ENCODE measurements around the gene ZNF189. TPM values are rescaled to one million over a fixed set of nuclear protein-coding genes. Genes with fewer than 3 reads are reported as not detected.

The ZNF189 gene
- total RNA-seq, 3 donors from 2014 or later, result 13.1 to 27.9 (median 17.7) TPM

DNA sequence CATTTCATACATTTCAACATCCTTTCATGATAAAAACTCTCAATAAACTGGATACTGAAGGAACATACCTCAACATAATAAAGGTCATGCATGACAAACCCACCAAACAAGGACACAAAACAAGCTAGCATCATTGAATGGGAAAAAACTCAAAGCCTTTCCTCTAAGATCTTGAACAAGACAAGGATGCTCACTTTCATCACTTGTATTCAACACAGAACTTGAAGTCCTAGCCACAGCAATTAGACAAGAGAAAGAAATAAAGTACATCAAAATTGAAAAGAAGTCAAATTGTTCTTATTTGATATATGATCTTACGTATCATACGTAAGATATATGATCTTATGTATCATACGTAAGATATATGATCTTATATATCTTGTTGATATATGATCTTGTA is 5.5 kb upstream of the ZNF189 start:
- Histone ChIP-seq H3K36me3 (ENCODE audit: low read depth) (peaks cover 4% of the 10 kb centered on the region), H3K4me3 (no peak overlapping the region), H3K4me1 (ENCODE audit: low read depth) (peaks cover 11% of the 10 kb centered on the region), H3K9me3 (peaks cover 4% of the 10 kb centered on the region)
- intact Hi-C loops (cut with DNase I, micrococcal nuclease), result no loop called here
- no peak for DNase-seq
- TF ChIP-seq CTCF (IDR thresholded peaks at IDR 0.05), result no peak
- no peak for ATAC-seq

DNA sequence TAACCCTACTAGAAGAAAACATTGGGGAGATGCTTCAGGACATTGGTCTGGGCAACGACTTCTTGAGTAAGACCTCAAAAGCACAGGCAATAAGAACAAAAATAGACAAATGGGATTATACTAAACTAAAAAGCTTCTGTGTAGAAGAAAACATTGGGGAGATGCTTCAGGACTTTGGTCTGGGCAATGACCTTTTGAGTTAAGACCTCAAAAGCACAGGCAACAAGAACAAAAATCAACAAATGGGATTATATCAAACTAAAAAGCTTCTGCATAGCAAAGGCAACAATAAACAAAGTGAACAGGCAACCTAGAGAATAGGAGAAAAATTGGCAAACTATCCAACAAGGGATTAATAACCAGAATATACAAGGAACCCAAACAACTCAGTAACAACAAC is 4.0 kb upstream of the ZNF189 start:
- DNase-seq (no peak), ATAC-seq (no peak)
- Histone ChIP-seq H3K4me1 (ENCODE audit: low read depth) (peaks cover 13% of the 10 kb centered on the region), H3K4me3 (no peak overlapping the region), H3K36me3 (ENCODE audit: low read depth) (no peaks in the 10 kb centered on the region), H3K9me3 (peaks cover 4% of the 10 kb centered on the region)
- intact Hi-C loops (cut with DNase I, micrococcal nuclease), result no loop called here
- TF ChIP-seq CTCF (IDR thresholded peaks at IDR 0.05), result no peak

DNA sequence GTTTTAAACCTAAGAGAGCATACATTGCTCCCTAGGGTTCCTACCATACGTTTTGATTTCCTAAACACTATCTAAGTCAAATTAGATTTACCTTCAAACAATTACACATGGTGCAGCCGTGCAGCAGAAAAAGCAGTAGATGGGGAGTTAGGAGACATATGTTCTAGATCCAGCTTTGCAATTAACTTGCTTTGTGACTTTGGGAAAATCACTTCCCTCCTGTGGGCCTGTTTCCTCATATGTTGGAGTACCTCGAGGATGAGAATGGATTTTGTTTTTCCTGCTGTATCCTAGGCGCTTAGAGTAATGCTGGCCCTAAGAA is 944 bp upstream of the ZNF189 start:
- Histone ChIP-seq H3K9me3 (peaks cover 4% of the 10 kb centered on the region), H3K4me1 (ENCODE audit: low read depth) (peaks cover 18% of the 10 kb centered on the region), H3K4me3 (peak overlapping the region; percentile 47), H3K36me3 (ENCODE audit: low read depth) (no peaks in the 10 kb centered on the region)
- intact Hi-C loops (cut with DNase I, micrococcal nuclease), result no loop called here
- no peak for TF ChIP-seq CTCF (IDR thresholded peaks at IDR 0.05)
- ATAC-seq, result no peak
- DNase-seq, result peak in 1 of 3 donors; percentile 4

GRCh38 chr9:101398930-101399642 is 435 bp downstream of the ZNF189 start:
- no peaks in the 10 kb centered on the region for H3K9me3 ChIP-seq
- no peaks in the 10 kb centered on the region for H3K36me3 ChIP-seq (ENCODE audit: low read depth)
- intact Hi-C loops (cut with DNase I, micrococcal nuclease), result no loop called here
- H3K4me3 ChIP-seq, result peak overlapping the region; percentile 47
- peaks cover 18% of the 10 kb centered on the region for H3K4me1 ChIP-seq (ENCODE audit: low read depth)
- no peak for DNase-seq
- peak; percentile 15 for ATAC-seq
- no peak for TF ChIP-seq CTCF (IDR thresholded peaks at IDR 0.05)

DNA sequence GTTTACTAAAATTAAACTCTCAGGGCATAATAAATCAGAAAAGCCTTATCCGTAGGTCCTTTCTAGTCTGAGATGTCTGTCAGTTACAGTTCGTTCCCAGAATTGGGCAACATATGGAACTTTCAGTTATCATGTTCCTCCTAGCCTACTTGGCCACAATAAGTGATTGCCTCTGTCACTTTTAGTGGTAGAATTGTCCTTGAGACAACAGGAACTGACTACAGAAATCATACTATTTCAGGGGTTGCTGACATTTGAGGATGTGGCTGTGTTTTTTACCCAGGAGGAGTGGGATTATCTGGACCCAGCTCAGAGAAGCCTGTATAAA is 956 bp downstream of the ZNF189 start:
- intact Hi-C loops (cut with DNase I, micrococcal nuclease), result no loop called here
- ATAC-seq (no peak), DNase-seq (no peak)

More for the DNA sequence above, 956 bp downstream of the ZNF189 start:
- H3K4me1 ChIP-seq (ENCODE audit: low read depth), result peaks cover 18% of the 10 kb centered on the region
- H3K9me3 ChIP-seq, result peaks cover 1% of the 10 kb centered on the region
- TF ChIP-seq CTCF (IDR thresholded peaks at IDR 0.05), result no peak
- peaks cover 1% of the 10 kb centered on the region for H3K36me3 ChIP-seq (ENCODE audit: low read depth)
- no peak overlapping the region for H3K4me3 ChIP-seq

Measured in mucosa of descending colon (tissue), 3 donors.